GM23248 (cell line): Measurements from ENCODE around the gene KAT5. TPM values are rescaled to one million over a fixed set of nuclear protein-coding genes. Genes with fewer than 3 reads are reported as not detected.
"Not testable (repeated sequence)": the region's sequence is repeated elsewhere in the genome, so short reads cannot be mapped to it uniquely, and the experiment has no call there.

Experiments
- DNase-seq: peaks from one replicate; pipeline ENCODE4 v3.0.0-alpha.2; 2015
- H2AFZ ChIP-seq: fragments of 200-600 bp; sonication (generic); 2 replicates; pipeline ENCODE4 v1.6.1; 2016; ENCODE audit warnings: antibody characterized with exemption
- H3F3A ChIP-seq: fragments of 200-600 bp; sonication (generic); 2 replicates; pipeline ENCODE4 v1.6.1; 2016; ENCODE audit warnings: mild to moderate bottlenecking, antibody characterized with exemption, mixed run types; ENCODE audit not compliant: insufficient read depth
- H3K27ac ChIP-seq: fragments of 200-600 bp; sonication (generic); 2 replicates; pipeline ENCODE4 v1.5.1; 2016; ENCODE audit warnings: mild to moderate bottlenecking
- H3K27me3 ChIP-seq: fragments of 200-600 bp; sonication (generic); replicated peaks from 2 replicates; pipeline ENCODE4 v1.6.1; 2016; ENCODE audit warnings: mild to moderate bottlenecking; ENCODE audit not compliant: insufficient read depth
- H3K36me3 ChIP-seq: fragments of 200-600 bp; sonication (generic); 2 replicates; pipeline ENCODE4 v1.6.1; 2016; ENCODE audit warnings: low read depth, mild to moderate bottlenecking
- H3K4me1 ChIP-seq: fragments of 200-600 bp; sonication (generic); 2 replicates; pipeline ENCODE4 v1.6.1; 2016; ENCODE audit warnings: mild to moderate bottlenecking; ENCODE audit not compliant: insufficient read depth
- H3K4me2 ChIP-seq: fragments of 200-600 bp; sonication (generic); one replicate; pipeline ENCODE4 v1.6.1; 2016; ENCODE audit warnings: mild to moderate bottlenecking; ENCODE audit not compliant: unreplicated experiment
- H3K4me3 ChIP-seq: fragments of 200-600 bp; sonication (generic); 2 replicates; pipeline ENCODE4 v1.5.1; 2016; ENCODE audit warnings: mild to moderate bottlenecking
- H3K79me2 ChIP-seq: fragments of 200-600 bp; sonication (generic); 2 replicates; pipeline ENCODE4 v1.6.1; 2016; ENCODE audit warnings: mild to moderate bottlenecking; ENCODE audit not compliant: insufficient read depth
- H3K9ac ChIP-seq: fragments of 200-600 bp; sonication (generic); 2 replicates; pipeline ENCODE4 v1.6.1; 2016; ENCODE audit warnings: mild to moderate bottlenecking
- H3K9me2 ChIP-seq: fragments of 200-600 bp; sonication (generic); 2 replicates; pipeline ENCODE4 v1.6.1; 2016; ENCODE audit warnings: mixed run types, mild to moderate bottlenecking, moderate library complexity; ENCODE audit not compliant: insufficient read depth
- H3K9me3 ChIP-seq: fragments of 200-600 bp; sonication (generic); one replicate; pipeline ENCODE4 v1.6.1; 2017; ENCODE audit warnings: low read depth
- H4K20me1 ChIP-seq: fragments of 200-600 bp; sonication (generic); 2 replicates; pipeline ENCODE4 v1.6.0; 2016; ENCODE audit not compliant: insufficient read depth
- EZH2 ChIP-seq: fragments of 200-600 bp; sonication (generic); IDR thresholded peaks from 2 replicates; pipeline ENCODE4 v1.6.1; 2018; ENCODE audit warnings: antibody characterized with exemption, mild to moderate bottlenecking; ENCODE audit not compliant: insufficient read depth, poor library complexity, severe bottlenecking
- EZH2phosphoT487 ChIP-seq: fragments of 200-600 bp; sonication (generic); IDR thresholded peaks from 2 replicates; pipeline ENCODE4 v1.6.1; 2018; ENCODE audit warnings: antibody characterized with exemption, moderate library complexity, mild to moderate bottlenecking, low read depth; ENCODE audit not compliant: insufficient read depth
- WGBS, 2 experiments: methylation state at CpG; one replicate each; pipeline ENCODE4 v1.1.6; 2015 to 2017; ENCODE audit warnings: low lambda C conversion rate in 2 of 2, low coverage in 1 of 2; ENCODE audit errors: missing lambda C conversion rate in 2 of 2; 5-methylcytosine and 5-hydroxymethylcytosine counted together
- in situ Hi-C: fragments of 300-500 bp; cut with MboI; formaldehyde crosslinking; loops from 2 replicates; pipeline ENCODE4 v1.15.0; 2020
- polyA plus RNA-seq: library from polyadenylated mRNA; unstranded; fragments of >200 nt; fragmentation: Nextera tagmentation; extraction: Ambion mirVana; gene quantifications from 2 replicates; pipeline ENCODE4 v1.2.1, GENCODE V29; 2016
- total RNA-seq: library from RNA; depleted of rRNA; stranded (reverse); fragments of >200 nt; shearing (Covaris generic); gene quantifications from 2 replicates; pipeline ENCODE4 v1.2.3, GENCODE V29; 2014

KAT5 gene
- total and polyA plus RNA-seq, 2 experiments from 2014 or later = 29.5 to 36.6 TPM

GRCh38 chr11:65672180-65672860 is 39.7 kb upstream of the KAT5 start:
- in situ Hi-C loops = no loop called here

GRCh38 chr11:65672982-65673381 is 39.1 kb upstream of the KAT5 start:
- WGBS, 2 experiments = 70 to 78% methylated on average over 2 of the region's 2 CpGs

More at GRCh38 chr11:65672180-65672860, 39.7 kb upstream of the KAT5 start:
- Histone ChIP-seq H3K27ac (no peak overlapping the region), H3K4me2 (no peak overlapping the region), H2AFZ (no peak overlapping the region), H3K9me2 (no peaks in the 10 kb centered on the region), H3F3A (no peaks in the 10 kb centered on the region), H3K79me2 (no peaks in the 10 kb centered on the region), H3K4me1 (no peaks in the 10 kb centered on the region), H3K9ac (no peak overlapping the region), H3K27me3 (no peaks in the 10 kb centered on the region), H3K36me3 (no peaks in the 10 kb centered on the region), H4K20me1 (no peaks in the 10 kb centered on the region), H3K4me3 (no peak overlapping the region), H3K9me3 (no peaks in the 10 kb centered on the region)
- no peak for DNase-seq
- TF ChIP-seq EZH2phosphoT487 (no peak), EZH2 (no peak)

DNA sequence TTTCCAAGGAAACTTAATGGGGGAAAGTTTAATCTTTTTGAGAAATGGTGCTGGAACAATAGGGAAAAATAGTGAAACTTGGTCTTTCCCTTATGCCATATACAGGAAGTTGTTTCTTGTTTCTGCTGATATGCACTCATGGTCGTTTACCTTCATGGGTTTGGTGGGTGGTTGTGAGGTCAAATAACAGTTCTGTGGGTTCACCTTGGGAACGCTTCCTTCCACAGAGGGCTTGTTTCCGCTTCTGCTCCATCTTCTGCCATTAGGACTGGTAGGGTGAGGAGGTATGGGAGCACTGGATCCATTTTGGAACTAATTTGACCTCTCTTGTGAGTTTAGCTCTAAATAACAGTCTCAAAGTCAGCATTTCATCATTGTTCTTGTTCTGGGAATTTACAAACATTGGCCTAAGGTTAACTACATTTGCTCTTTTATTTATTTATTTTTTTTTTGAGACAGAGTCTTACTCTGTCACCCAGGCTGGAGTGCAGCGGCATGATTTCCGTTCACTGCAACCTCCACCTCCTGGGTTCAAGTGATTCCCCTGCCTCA is 31.8 kb upstream of the KAT5 start:
- Histone ChIP-seq H4K20me1 (no peaks in the 10 kb centered on the region), H3K9me2 (no peaks in the 10 kb centered on the region), H3K4me1 (no peaks in the 10 kb centered on the region), H3K4me3 (no peak overlapping the region), H3K9me3 (no peaks in the 10 kb centered on the region), H3K27ac (no peak overlapping the region), H3K27me3 (peaks cover 28% of the 10 kb centered on the region), H3K36me3 (no peaks in the 10 kb centered on the region), H3K9ac (no peak overlapping the region), H3F3A (no peaks in the 10 kb centered on the region), H3K79me2 (no peaks in the 10 kb centered on the region), H3K4me2 (no peak overlapping the region), H2AFZ (no peak overlapping the region)
- DNase-seq = no peak
- TF ChIP-seq EZH2 = no peak
- TF ChIP-seq EZH2phosphoT487 = no peak
- WGBS, 2 experiments = 73 to 82% methylated on average over 5 of the region's 5 CpGs
- in situ Hi-C loops = no loop called here

More at GRCh38 chr11:65672982-65673381, 39.1 kb upstream of the KAT5 start:
- no peak for TF ChIP-seq EZH2phosphoT487
- no peak for TF ChIP-seq EZH2
- Histone ChIP-seq H2AFZ (no peak overlapping the region), H3K4me1 (no peaks in the 10 kb centered on the region), H3K9me3 (no peaks in the 10 kb centered on the region), H3K4me2 (no peak overlapping the region), H3K27me3 (no peaks in the 10 kb centered on the region), H3F3A (no peaks in the 10 kb centered on the region), H3K36me3 (no peaks in the 10 kb centered on the region), H3K9me2 (no peaks in the 10 kb centered on the region), H3K4me3 (no peak overlapping the region), H3K79me2 (no peaks in the 10 kb centered on the region), H3K9ac (no peak overlapping the region), H3K27ac (no peak overlapping the region), H4K20me1 (no peaks in the 10 kb centered on the region)
- DNase-seq = no peak
- in situ Hi-C loops = no loop called here

DNA sequence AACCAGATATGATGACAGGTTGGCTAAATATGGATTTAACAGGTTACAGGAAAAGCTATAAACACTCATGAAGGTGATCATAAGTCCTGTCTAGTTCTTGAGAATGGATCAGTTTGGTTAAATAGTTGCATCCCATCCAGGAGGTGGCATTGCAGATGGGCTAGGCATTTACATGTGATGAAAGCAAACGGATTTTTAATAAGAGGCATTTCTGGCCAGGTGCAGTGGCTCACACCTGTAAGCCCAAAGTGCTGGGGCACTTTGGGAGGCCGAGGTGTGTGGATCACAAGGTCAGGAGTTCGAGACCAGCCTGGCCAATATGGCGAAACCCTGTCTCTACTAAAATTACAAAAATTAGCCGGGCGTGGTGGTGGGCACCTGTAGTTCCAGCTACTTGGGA is 28.6 kb upstream of the KAT5 start:
- H3K4me1 ChIP-seq, DNase-seq, H4K20me1 ChIP-seq, H3K9ac ChIP-seq, H3K9me2 ChIP-seq, H3K36me3 ChIP-seq, in situ Hi-C loops, H3K9me3 ChIP-seq, H3K4me2 ChIP-seq, H3K79me2 ChIP-seq, H3F3A ChIP-seq, H3K4me3 ChIP-seq, H2AFZ ChIP-seq, H3K27ac ChIP-seq: not testable (repeated sequence)
- 60% methylated on average over 6 of the region's 6 CpGs for WGBS, 2 experiments
- H3K27me3 ChIP-seq = peaks cover 28% of the 10 kb centered on the region

DNA sequence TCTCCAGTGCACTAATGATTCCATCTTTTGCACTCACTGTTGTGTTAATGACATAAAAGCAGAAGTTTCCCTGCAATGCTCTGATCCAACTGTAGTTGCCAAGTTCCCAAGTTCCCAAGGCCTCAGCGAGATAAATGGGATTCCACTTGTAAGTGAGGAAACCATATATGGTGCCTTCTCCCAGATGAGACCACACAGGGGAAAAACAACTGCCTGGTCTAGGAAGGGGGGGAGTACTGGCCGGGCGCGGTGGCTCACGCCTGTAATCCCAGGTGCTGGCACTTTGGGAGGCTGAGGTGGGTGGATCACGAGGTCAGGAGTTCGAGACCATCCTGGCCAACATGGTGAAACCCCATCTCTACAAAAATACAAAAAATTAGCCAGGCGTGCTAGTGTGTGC is 26.1 kb upstream of the KAT5 start:
- H3K9me3 ChIP-seq = no peaks in the 10 kb centered on the region
- no peaks in the 10 kb centered on the region for H4K20me1 ChIP-seq
- in situ Hi-C loops = no loop called here
- DNase-seq = no peak
- no peak overlapping the region for H3K4me3 ChIP-seq
- H3K36me3 ChIP-seq = no peaks in the 10 kb centered on the region
- H3K9ac ChIP-seq = no peak overlapping the region
- no peak overlapping the region for H2AFZ ChIP-seq
- TF ChIP-seq EZH2 (no peak), EZH2phosphoT487 (no peak)
- WGBS, 2 experiments = 61 to 72% methylated on average over 8 of the region's 8 CpGs
- H3K4me2 ChIP-seq = no peak overlapping the region
- H3K27me3 ChIP-seq = peaks cover 28% of the 10 kb centered on the region
- H3F3A ChIP-seq = no peaks in the 10 kb centered on the region
- H3K79me2 ChIP-seq = no peaks in the 10 kb centered on the region
- no peak overlapping the region for H3K27ac ChIP-seq
- no peaks in the 10 kb centered on the region for H3K4me1 ChIP-seq
- H3K9me2 ChIP-seq = no peaks in the 10 kb centered on the region

- H3K79me2 ChIP-seq, H3K9me2 ChIP-seq, H3K27me3 ChIP-seq, DNase-seq, H3K36me3 ChIP-seq, H3K9ac ChIP-seq, H3F3A ChIP-seq, H3K27ac ChIP-seq, H2AFZ ChIP-seq, in situ Hi-C loops, H4K20me1 ChIP-seq, H3K4me3 ChIP-seq, H3K9me3 ChIP-seq, H3K4me1 ChIP-seq, H3K4me2 ChIP-seq: not testable (repeated sequence)
- WGBS, 2 experiments = 78 to 85% methylated on average over 8 of the region's 8 CpGs
These were observed 20.2 kb upstream of the KAT5 start for GRCh38 chr11:65691847-65692246.
